Measurements from ENCODE around the gene INPP4B. TPM values are rescaled to one million over a fixed set of nuclear protein-coding genes. Genes with fewer than 3 reads are reported as not detected.

Gene INPP4B
- total and polyA plus RNA-seq, 2 of the 4 experiments (the other 2 are of a cell fraction), result 1.8 to 14.0 TPM

GRCh38 chr4:142284402-142285221 is 561.5 kb downstream of the INPP4B start:
- Histone ChIP-seq H3K4ac (ENCODE audit: low read depth, low read length) (no peak overlapping the region), H3K18ac (ENCODE audit: low read depth, low read length) (no peak overlapping the region), H3K4me2 (ENCODE audit: low read depth, low read length) (no peak overlapping the region), H3K14ac (replicated peaks; ENCODE audit: low read depth, low read length) (no peak overlapping the region), H2BK20ac (ENCODE audit: low read depth, low read length) (no peak overlapping the region), H3K4me3 (ENCODE audit: insufficient read depth, low read depth, low read length) (no peak overlapping the region), H2BK120ac (ENCODE audit: low read depth, low read length) (no peak overlapping the region), H2AK9ac (replicated peaks; ENCODE audit: low read depth, low read length, poor library complexity) (no peak overlapping the region), H3K27ac (ENCODE audit: insufficient read depth, low read length) (no peak overlapping the region), H3K56ac (ENCODE audit: extremely low read depth, insufficient read depth, low read length) (no peak overlapping the region), H4K91ac (ENCODE audit: insufficient read depth, low read depth, low read length) (no peak overlapping the region), H3K9me3 (ENCODE audit: control insufficient read depth, insufficient read depth, low read length) (no peaks in the 10 kb centered on the region), H2AFZ (replicated peaks; ENCODE audit: low read length, poor library complexity) (no peak overlapping the region), H3K23ac (ENCODE audit: low read depth, low read length) (no peak overlapping the region), H3K27me3 (ENCODE audit: control insufficient read depth, insufficient read depth, low read length) (no peaks in the 10 kb centered on the region), H3K36me3 (ENCODE audit: control insufficient read depth, insufficient read depth, low read length) (no peaks in the 10 kb centered on the region), H2BK5ac (ENCODE audit: low read depth, low read length, poor library complexity, severe bottlenecking) (no peak overlapping the region), H2AK5ac (ENCODE audit: low read depth, low read length) (no peak overlapping the region), H3K79me1 (ENCODE audit: low read depth in 1 of 2, low read length in 2 of 2) (no peaks in the 10 kb centered on the region), H4K5ac (ENCODE audit: low read depth, low read length) (no peak overlapping the region), H3K9ac (ENCODE audit: low read depth, low read length) (no peak overlapping the region), H4K8ac (ENCODE audit: low read depth in 2 of 2, low read length in 2 of 2) (no peak overlapping the region), H3K4me1 (ENCODE audit: control insufficient read depth, insufficient read depth, low read length) (no peaks in the 10 kb centered on the region), H4K20me1 (ENCODE audit: insufficient read depth, low read length) (no peaks in the 10 kb centered on the region), H3K9me1 (ENCODE audit: insufficient read depth, low read length) (0 out of 2 replicates have a peak, but pooled peaks cover 2% of the 10 kb centered on the region), H2BK15ac (ENCODE audit: low read depth, low read length) (no peak overlapping the region)
- DNase-seq, result no peak
- no TSS peak for BruUV-seq (replicated peaks)
- ATAC-seq (ENCODE audit: low read depth), result no peak
- intact Hi-C loops (cut with micrococcal nuclease) (loop anchor here (5.0 kb wide), 1 partner anchor 558 kb away; no protein-coding TSS in a partner anchor), dilution Hi-C loops (cut with HindIII; ENCODE audit: low sequenced_read_pairs, unreplicated experiment) (no loop called here), in situ Hi-C loops (cut with MboI; ENCODE audit: low sequenced_read_pairs) (no loop called here)
- 100% methylated on average over 1 of the region's 9 CpGs; no CpG with 5 or more reads in 1 of the 2 experiments for WGBS, 2 experiments (ENCODE audit: extremely low coverage in 2 of 2, insufficient read length in 1 of 2)
- ChIA-PET POLR2A (ENCODE audit: unreplicated experiment) (no interaction called here), CTCF (no interaction called here)
- TF ChIP-seq CHD1 (IDR thresholded peaks at IDR 0.05; ENCODE audit: low read depth, low read length) (no peak), CEBPB (IDR thresholded peaks at IDR 0.05; ENCODE audit: low read depth, low read length) (no peak), CTCF (conservative IDR thresholded peaks at IDR 0.05; ENCODE audit: low read depth, low read length) (no peak), MAZ (IDR thresholded peaks at IDR 0.05; ENCODE audit: borderline replicate concordance, low read depth, low read length) (no peak), RCOR1 (IDR thresholded peaks at IDR 0.05; ENCODE audit: insufficient replicate concordance, low read length) (no peak), MAFK (IDR thresholded peaks at IDR 0.05; ENCODE audit: low read depth, low read length) (no peak), BHLHE40 (IDR thresholded peaks at IDR 0.05; ENCODE audit: low read depth, low read length) (no peak)
